GM12872 (cell line): ENCODE data around the gene TPK1.

ENCODE experiments used
- CTCF ChIP-seq: IDR thresholded peaks from 3 replicates; pipeline ENCODE4 v1.5.1; 2011; ENCODE audit warnings: low read depth, mild to moderate bottlenecking, low read length, moderate library complexity; ENCODE audit not compliant: insufficient read depth

The TPK1 gene

GRCh38 chr7:144835652-144836544 is at the start of gene TPK1:
Gene TPK1, minus strand, starts transcription at chr7:144836053. Its CDS starts 451 bp downstream, at chr7:144835602.
- TF ChIP-seq CTCF: no peak

- no peak for TF ChIP-seq CTCF
Observed at GRCh38 chr7:144885478-144885877, 49.6 kb upstream of the TPK1 start.

GRCh38 chr7:144884896-144885295 is 49.0 kb upstream of the TPK1 start:
- TF ChIP-seq CTCF: no peak

- TF ChIP-seq CTCF: no peak
Observed at GRCh38 chr7:144873316-144873845, 37.5 kb upstream of the TPK1 start.

GRCh38 chr7:144869082-144869481 is 33.2 kb upstream of the TPK1 start:
- TF ChIP-seq CTCF: no peak

- TF ChIP-seq CTCF: no peak
Observed at GRCh38 chr7:144866189-144866588, 30.3 kb upstream of the TPK1 start.

- no peak for TF ChIP-seq CTCF
Observed at GRCh38 chr7:144863320-144863647, 27.4 kb upstream of the TPK1 start.
